HepG2 (cell line): ENCODE results near the gene CNGA3. TPM values are rescaled to one million over a fixed set of nuclear protein-coding genes. Genes with fewer than 3 reads are reported as not detected.
"Not testable (repeated sequence)": the region's sequence is repeated elsewhere in the genome, so short reads cannot be mapped to it uniquely, and the experiment has no call there.

Source experiments
- ATAC-seq: fragments of 200-7000 bp; cut with Tn5 transposase; 3 replicates; pipeline ENCODE4 v1.9.1; 2020; ENCODE audit warnings: mild to moderate bottlenecking, moderate library complexity
- BruUV-seq: library from RNA; stranded (reverse); fragments of 400-500 nt; replicated peaks from 2 replicates; lab custom pipeline; 2021; lab: Mats Ljungman, UMichigan
- CTCF ChIA-PET: fragments of 300-600 bp; formaldehyde crosslinking; extraction: SDS; loops from one replicate; lab custom pipeline; 2021; ENCODE audit warnings: low total read pairs, inconsistent platforms, low intra/inter-chr PET ratio; lab: Yijun Ruan, JAX
- POLR2A ChIA-PET: fragments of 350-600 bp; sonication (Branson Sonifier 250); formaldehyde crosslinking; loops from one replicate; lab custom pipeline; 2020; ENCODE audit warnings: antibody characterized with exemption, inconsistent platforms; lab: Yijun Ruan, JAX
- DNase-seq: peaks from one replicate; pipeline ENCODE4 v3.0.0-alpha.2; 2015; ENCODE audit warnings: low spot score
- FAIRE-seq: peaks from 3 replicates; lab custom pipeline; 2011; peaks lifted over from hg19 to GRCh38; lab: Jason Lieb, UNC
- H2AFZ ChIP-seq: one replicate; pipeline ENCODE4 v1.6.1; 2011; ENCODE audit warnings: low read length, inconsistent platforms
- H3K27ac ChIP-seq: fragments of 300-600 bp; 3 replicates; pipeline ENCODE4 v1.8.0; 2011; ENCODE audit warnings: mixed run types, mild to moderate bottlenecking, mixed read lengths, low read length, inconsistent platforms; ENCODE audit not compliant: insufficient read depth; ENCODE audit errors: extremely low read length
- H3K27me3 ChIP-seq, 2 experiments: fragments of 200-600 bp in 1 of 2; 2 replicates in 1 of 2; 3 replicates in 1 of 2; pipeline versions ENCODE4 v1.6.0 to v1.8.0; 2011; ENCODE audit warnings: low read length in 2 of 2, mild to moderate bottlenecking in 2 of 2, moderate library complexity in 2 of 2, inconsistent platforms in 1 of 2; ENCODE audit not compliant: insufficient read depth in 2 of 2, control insufficient read depth in 1 of 2
- H3K36me3 ChIP-seq, 2 experiments: fragments of 200-600 bp in 1 of 2; replicated peaks in 1 of 2; 2 replicates in 1 of 2; 3 replicates in 1 of 2; pipeline versions ENCODE4 v1.5.1 to v1.8.0; 2011; ENCODE audit warnings: low read length in 2 of 2, inconsistent platforms in 1 of 2; ENCODE audit not compliant: insufficient read depth in 2 of 2, control insufficient read depth in 1 of 2
- H3K4me1 ChIP-seq: 2 replicates; pipeline ENCODE4 v1.5.1; 2012; ENCODE audit warnings: low read length, inconsistent platforms; ENCODE audit not compliant: insufficient read depth
- H3K4me2 ChIP-seq: 2 replicates; pipeline ENCODE4 v1.6.0; 2011; ENCODE audit warnings: low read depth, low read length, inconsistent platforms
- H3K4me3 ChIP-seq, 3 experiments: fragments of 200-600 bp in 1 of 3; sonication (generic), shearing (Covaris generic) in 1 of 3; replicated peaks in 1 of 3; 2 replicates each; pipeline ENCODE4 v1.5.1; 2011 to 2016; ENCODE audit warnings: low read length in 3 of 3, inconsistent platforms in 2 of 3, low read depth in 2 of 3, mild to moderate bottlenecking in 2 of 3, control low read depth in 1 of 3, mixed read lengths in 1 of 3; ENCODE audit not compliant: insufficient read depth in 1 of 3
- H3K79me2 ChIP-seq: one replicate; pipeline ENCODE4 v1.6.1; 2011; ENCODE audit warnings: low read length, inconsistent platforms; ENCODE audit not compliant: insufficient read depth
- H3K9ac ChIP-seq: 2 replicates; pipeline ENCODE4 v1.6.0; 2011; ENCODE audit warnings: mild to moderate bottlenecking, low read depth, low read length, inconsistent platforms; ENCODE audit not compliant: insufficient read depth
- H3K9me3 ChIP-seq: 2 replicates; pipeline ENCODE4 v1.5.1; 2012; ENCODE audit warnings: mild to moderate bottlenecking, low read length
- H4K20me1 ChIP-seq: 2 replicates; pipeline ENCODE4 v1.6.0; 2011; ENCODE audit warnings: inconsistent platforms, mild to moderate bottlenecking, low read length, moderate library complexity; ENCODE audit not compliant: insufficient read depth
- HOXD1 ChIP-seq: sonication (generic); formaldehyde crosslinking; IDR thresholded peaks from 2 replicates; pipeline ENCODE4 v1.5.0; 2020; ENCODE audit warnings: missing genetic modification reagents
- MEIS2 ChIP-seq: sonication (generic); formaldehyde crosslinking; IDR thresholded peaks from 2 replicates; pipeline ENCODE4 v1.9.0; 2021; ENCODE audit warnings: mild to moderate bottlenecking, missing genetic modification reagents
- SMAD9 ChIP-seq: sonication (generic); formaldehyde crosslinking; IDR thresholded peaks from 2 replicates; pipeline ENCODE4 v1.5.1; 2020; ENCODE audit warnings: mild to moderate bottlenecking, missing genetic modification reagents
- SOX5 ChIP-seq: IDR thresholded peaks from 2 replicates; pipeline ENCODE4 v1.6.1; 2016; ENCODE audit warnings: borderline replicate concordance
- U2AF2 ChIP-seq: fragments of 200-400 bp; formaldehyde crosslinking; IDR thresholded peaks from 2 replicates; pipeline ENCODE4 v1.6.1; 2017; ENCODE audit warnings: low read depth, mild to moderate bottlenecking, low read length
- ZFP36L1 ChIP-seq: sonication (generic); formaldehyde crosslinking; IDR thresholded peaks from 2 replicates; pipeline ENCODE4 v1.8.0; 2022; ENCODE audit warnings: mild to moderate bottlenecking, missing genetic modification reagents, moderate library complexity
- ZHX2 ChIP-seq, 2 experiments: sonication (generic) in 1 of 2; formaldehyde crosslinking in 1 of 2; IDR thresholded peaks; 2 replicates each; pipeline versions ENCODE4 v1.6.1 to v1.9.0; 2014 to 2022; ENCODE audit warnings: antibody characterized with exemption in 1 of 2, borderline replicate concordance in 1 of 2, inconsistent platforms in 1 of 2, low read depth in 1 of 2, missing genetic modification reagents in 1 of 2
- WGBS: methylation state at CpG from one replicate; pipeline ENCODE4 v1.1.6; 2017; ENCODE audit warnings: low lambda C conversion rate; 5-methylcytosine and 5-hydroxymethylcytosine counted together
- in situ Hi-C: cut with HindIII; loops from 2 replicates; pipeline ENCODE4 v1.10.0; 2017; ENCODE audit warnings: low pct_unique_long_range_greater_than_20kb; ENCODE audit not compliant: extremely low pct_ligation_motif_present
- intact Hi-C: fragments of 100-400 bp; cut with micrococcal nuclease; formaldehyde crosslinking; loops from one replicate; pipeline ENCODE4 v1.10.0; 2022; ENCODE audit not compliant: unreplicated experiment
- polyA plus RNA-seq, 8 experiments: library from polyadenylated mRNA; depleted of rRNA in 3 of 8; stranded (reverse) in 7 of 8; unstranded in 1 of 8; fragments of >200 nt; fragmentation: Illumina TruSeq in 4 of 8; extraction: Trizol in 4 of 8; gene quantifications; 2 replicates each; pipeline versions ENCODE4 v1.2.1 to v1.2.3, GENCODE V29; 2011 to 2016; ENCODE audit warnings: low read depth in 4 of 8, missing spikeins in 1 of 8, mixed read lengths in 1 of 8; ENCODE audit not compliant: insufficient read depth in 1 of 8
- total RNA-seq, 5 experiments: library from RNA; depleted of rRNA; stranded (reverse); fragments of >200 nt; fragmentation: Illumina TruSeq; extraction: Trizol; gene quantifications; 2 replicates each; pipeline ENCODE4 v1.2.3, GENCODE V29; 2016; ENCODE audit warnings: low read depth in 1 of 5

CNGA3 gene
- total and polyA plus RNA-seq, 2 of the 13 experiments (the other 11 are each of a cell fraction or from before 2014, with no cell fraction given) = not detected

- Histone ChIP-seq H3K4me3 (no peak overlapping the region), H3K4me2 (no peak overlapping the region), H3K27me3 (peaks cover 0 to 3% of the 10 kb centered on the region in 2 experiments; a peak in 1 of 5 replicates), H3K4me1 (no peaks in the 10 kb centered on the region), H3K27ac (no peak overlapping the region), H4K20me1 (no peaks in the 10 kb centered on the region), H2AFZ (no peak overlapping the region), H3K9ac (no peak overlapping the region), H3K36me3 (no peaks in the 10 kb centered on the region), H3K9me3 (peaks cover 29% of the 10 kb centered on the region), H3K79me2 (no peaks in the 10 kb centered on the region)
- no peak for FAIRE-seq
- no peak for ATAC-seq
- in situ Hi-C loops = no loop called here
- BruUV-seq = no TSS peak
- POLR2A ChIA-PET = no interaction called here
- CTCF ChIA-PET = no interaction called here
- intact Hi-C loops = no loop called here
- no peak for DNase-seq
- WGBS = 11% methylated on average over 3 of the region's 3 CpGs
- TF ChIP-seq HOXD1 (no peak), U2AF2 (no peak), MEIS2 (CRISPR knock-in tag) (no peak), SOX5 (CRISPR knock-in tag) (no peak), ZFP36L1 (CRISPR knock-in tag) (no peak), ZHX2 (IDR thresholded peaks at IDR 0.05; ENCODE audit: low read depth) (no peak), ZHX2 (CRISPR knock-in tag; IDR thresholded peaks at IDR 0.05; ENCODE audit: borderline replicate concordance) (no peak), SMAD9 (CRISPR knock-in tag) (no peak)
These were observed 29.0 kb upstream of the CNGA3 start for GRCh38 chr2:98317214-98317613.

- not testable (repeated sequence) for ATAC-seq
These were observed 26.1 kb upstream of the CNGA3 start for GRCh38 chr2:98320171-98320570.

More at GRCh38 chr2:98320171-98320570, 26.1 kb upstream of the CNGA3 start:
- BruUV-seq, H3K9ac ChIP-seq, POLR2A ChIA-PET, CTCF ChIA-PET, FAIRE-seq, intact Hi-C loops, H3K4me1 ChIP-seq, H3K27me3 ChIP-seq, in situ Hi-C loops, H3K36me3 ChIP-seq, H3K79me2 ChIP-seq, DNase-seq, H3K4me3 ChIP-seq, H4K20me1 ChIP-seq, H3K27ac ChIP-seq, H3K4me2 ChIP-seq, H2AFZ ChIP-seq: not testable (repeated sequence)
- peaks cover 45% of the 10 kb centered on the region for H3K9me3 ChIP-seq
- 1% methylated on average over 3 of the region's 3 CpGs for WGBS
